ENCODE measurements around the gene SLC6A15.

Gene SLC6A15

DNA sequence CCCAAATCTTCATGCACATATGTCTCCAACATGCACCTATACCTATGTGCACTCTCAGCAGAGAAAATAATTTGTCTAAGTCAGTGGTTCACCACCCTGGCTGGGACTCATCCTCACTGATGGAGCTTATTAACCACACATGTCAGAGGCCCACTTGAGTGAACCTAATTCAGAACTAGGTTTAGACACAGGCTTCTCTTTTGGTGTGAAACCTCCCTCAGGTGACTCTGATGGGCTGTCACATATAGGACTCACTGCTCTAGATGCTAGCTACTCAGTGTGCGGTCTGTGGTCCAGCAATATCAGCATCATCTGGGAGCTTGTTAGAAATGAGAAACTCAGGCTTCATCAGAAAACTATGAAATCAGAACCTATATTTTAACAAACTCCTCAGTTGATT is 85.7 kb downstream of the SLC6A15 start:
- Histone ChIP-seq H3K36me3 (ENCODE audit: insufficient read depth) (no peaks in the 10 kb centered on the region), H3K27ac (no peak overlapping the region), H2AFZ (ENCODE audit: low read depth) (no peak overlapping the region), H3K4me1 (ENCODE audit: low read depth, poor library complexity, severe bottlenecking) (peaks cover 34% of the 10 kb centered on the region), H3K4me2 (no peak overlapping the region), H4K20me1 (ENCODE audit: insufficient read depth) (no peaks in the 10 kb centered on the region), H3K4me3 (IDR thresholded peaks at IDR 0.05; ENCODE audit: insufficient read depth, low read depth, low read length) (no peak overlapping the region), H3K9ac (no peak overlapping the region), H3K27me3 (ENCODE audit: insufficient read depth, low read depth) (no peaks in the 10 kb centered on the region), H3K79me2 (ENCODE audit: insufficient read depth, low read depth) (no peaks in the 10 kb centered on the region)
- TF ChIP-seq CTCF (conservative IDR thresholded peaks at IDR 0.05; ENCODE audit: low read depth, low read length) = no peak

DNA sequence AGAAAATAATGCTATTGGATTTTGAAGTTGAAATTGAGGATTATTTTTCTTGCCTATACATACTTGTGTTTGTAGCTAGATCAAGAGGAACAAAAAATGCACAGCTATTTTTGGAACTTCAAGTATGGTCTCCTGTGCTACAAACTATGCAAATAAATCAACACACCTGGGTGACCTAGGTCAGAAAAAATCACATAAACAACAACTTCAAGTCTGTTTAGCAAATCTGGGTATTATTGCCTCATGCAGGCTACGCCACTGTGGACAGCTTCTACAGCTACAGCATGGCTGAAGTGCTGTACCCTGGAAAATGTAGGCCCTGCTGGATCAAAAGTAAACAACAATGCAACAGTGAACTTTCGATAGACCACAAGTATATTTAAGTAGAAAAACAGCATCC is 87.5 kb downstream of the SLC6A15 start:
- TF ChIP-seq CTCF (conservative IDR thresholded peaks at IDR 0.05; ENCODE audit: low read depth, low read length) = no peak
- Histone ChIP-seq H3K79me2 (ENCODE audit: insufficient read depth, low read depth) (no peaks in the 10 kb centered on the region), H3K4me2 (no peak overlapping the region), H3K36me3 (ENCODE audit: insufficient read depth) (no peaks in the 10 kb centered on the region), H3K4me1 (ENCODE audit: low read depth, poor library complexity, severe bottlenecking) (peaks cover 44% of the 10 kb centered on the region), H2AFZ (ENCODE audit: low read depth) (no peak overlapping the region), H3K27ac (no peak overlapping the region), H3K9ac (no peak overlapping the region), H3K27me3 (ENCODE audit: insufficient read depth, low read depth) (no peaks in the 10 kb centered on the region), H3K4me3 (IDR thresholded peaks at IDR 0.05; ENCODE audit: insufficient read depth, low read depth, low read length) (no peak overlapping the region), H4K20me1 (ENCODE audit: insufficient read depth) (no peaks in the 10 kb centered on the region)

GRCh38 chr12:84822525-84822924 is 90.1 kb downstream of the SLC6A15 start:
- no peaks in the 10 kb centered on the region for H3K36me3 ChIP-seq (ENCODE audit: insufficient read depth)
- H3K4me3 ChIP-seq (IDR thresholded peaks at IDR 0.05; ENCODE audit: insufficient read depth, low read depth, low read length) = no peak overlapping the region
- H3K27ac ChIP-seq = no peak overlapping the region
- H3K27me3 ChIP-seq (ENCODE audit: insufficient read depth, low read depth) = no peaks in the 10 kb centered on the region
- H3K79me2 ChIP-seq (ENCODE audit: insufficient read depth, low read depth) = no peaks in the 10 kb centered on the region
- no peak overlapping the region for H2AFZ ChIP-seq (ENCODE audit: low read depth)
- peaks cover 44% of the 10 kb centered on the region for H3K4me1 ChIP-seq (ENCODE audit: low read depth, poor library complexity, severe bottlenecking)
- no peak for TF ChIP-seq CTCF (conservative IDR thresholded peaks at IDR 0.05; ENCODE audit: low read depth, low read length)
- H3K9ac ChIP-seq = no peak overlapping the region
- H4K20me1 ChIP-seq (ENCODE audit: insufficient read depth) = no peaks in the 10 kb centered on the region
- peak overlapping the region; percentile 34 for H3K4me2 ChIP-seq

DNA sequence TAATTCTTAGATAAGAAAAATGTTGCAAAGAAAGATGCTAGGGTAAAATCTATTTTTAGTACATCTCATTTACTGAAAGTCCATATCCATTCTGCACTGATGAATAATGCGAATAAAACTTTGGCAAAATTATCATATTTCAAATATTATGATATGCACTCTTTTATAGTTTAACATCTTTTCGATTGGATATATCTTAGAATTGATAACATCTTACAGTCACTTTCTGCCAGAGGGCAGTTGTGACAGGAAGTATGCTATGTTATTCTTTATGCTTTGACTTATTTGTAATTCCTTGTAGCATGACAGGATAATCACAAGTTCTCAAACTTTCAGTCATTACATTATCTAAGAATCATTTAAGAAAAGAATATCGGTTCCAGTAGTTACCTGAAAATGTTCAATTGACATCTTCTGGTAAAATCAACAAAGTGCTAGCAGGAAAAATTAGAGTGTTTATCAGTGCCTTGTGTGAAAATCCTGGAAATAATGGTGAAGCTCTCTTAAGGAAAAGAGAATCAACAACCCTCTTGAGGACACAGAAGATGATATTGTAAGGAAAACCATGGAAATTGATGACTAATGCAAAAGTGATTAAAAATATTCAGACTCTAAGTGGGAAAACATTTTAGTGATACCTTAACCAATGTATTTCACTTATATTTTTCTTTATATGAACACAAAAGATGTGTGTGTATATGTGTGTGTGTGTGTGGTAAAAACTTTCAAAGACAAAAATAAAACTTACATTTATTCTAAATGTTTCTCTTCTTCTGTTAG is 95.5 kb downstream of the SLC6A15 start:
- no peaks in the 10 kb centered on the region for H3K79me2 ChIP-seq (ENCODE audit: insufficient read depth, low read depth)
- H4K20me1 ChIP-seq (ENCODE audit: insufficient read depth) = no peaks in the 10 kb centered on the region
- TF ChIP-seq CTCF (conservative IDR thresholded peaks at IDR 0.05; ENCODE audit: low read depth, low read length) = no peak
- no peaks in the 10 kb centered on the region for H3K36me3 ChIP-seq (ENCODE audit: insufficient read depth)
- no peak overlapping the region for H3K9ac ChIP-seq
- no peak overlapping the region for H3K4me2 ChIP-seq
- H3K4me3 ChIP-seq (IDR thresholded peaks at IDR 0.05; ENCODE audit: insufficient read depth, low read depth, low read length) = no peak overlapping the region
- no peaks in the 10 kb centered on the region for H3K27me3 ChIP-seq (ENCODE audit: insufficient read depth, low read depth)
- peaks cover 25% of the 10 kb centered on the region for H3K4me1 ChIP-seq (ENCODE audit: low read depth, poor library complexity, severe bottlenecking)
- H2AFZ ChIP-seq (ENCODE audit: low read depth) = no peak overlapping the region
- no peak overlapping the region for H3K27ac ChIP-seq
